ENCODE data around the gene SEMA3A.
"Not testable (repeated sequence)": the region's sequence is repeated elsewhere in the genome, so short reads cannot be mapped to it uniquely, and the experiment has no call there.

Gene SEMA3A

GRCh38 chr7:84070770-84071169 lies 123.8 kb downstream of the SEMA3A start:
- Histone ChIP-seq H3K27ac (ENCODE audit: low read length) (no peak overlapping the region), H3K9ac (ENCODE audit: low read length) (no peak overlapping the region), H3K4me3 (ENCODE audit: low read length) (no peak overlapping the region), H3K27me3 (ENCODE audit: low read depth, low read length) (no peaks in the 10 kb centered on the region), H4K20me1 (ENCODE audit: insufficient read depth, low read length) (no peaks in the 10 kb centered on the region), H3K4me1 (ENCODE audit: low read length) (no peaks in the 10 kb centered on the region), H3K79me2 (ENCODE audit: low read length) (no peaks in the 10 kb centered on the region), H2AFZ (ENCODE audit: low read depth, low read length) (no peak overlapping the region), H3K9me3 (ENCODE audit: insufficient read depth, low read length) (no peaks in the 10 kb centered on the region), H3K4me2 (ENCODE audit: low read length) (no peak overlapping the region), H3K36me3 (replicated peaks; ENCODE audit: low read depth, low read length) (no peaks in the 10 kb centered on the region)
- TF ChIP-seq EZH2phosphoT487 (IDR thresholded peaks at IDR 0.05; ENCODE audit: low read depth), result no peak
- TF ChIP-seq CTCF (IDR thresholded peaks at IDR 0.05; ENCODE audit: low read depth, low read length), result no peak

- no peak overlapping the region for H3K27ac ChIP-seq (ENCODE audit: low read length)
Observed at GRCh38 chr7:84069999-84070500, 124.5 kb downstream of the SEMA3A start.

GRCh38 chr7:84069033-84069432 lies 125.6 kb downstream of the SEMA3A start:
- Histone ChIP-seq H3K4me3 (ENCODE audit: low read length) (no peak overlapping the region), H3K9me3 (ENCODE audit: insufficient read depth, low read length) (no peaks in the 10 kb centered on the region), H4K20me1 (ENCODE audit: insufficient read depth, low read length) (no peaks in the 10 kb centered on the region), H3K79me2 (ENCODE audit: low read length) (no peaks in the 10 kb centered on the region), H2AFZ (ENCODE audit: low read depth, low read length) (no peak overlapping the region), H3K27ac (ENCODE audit: low read length) (no peak overlapping the region), H3K27me3 (ENCODE audit: low read depth, low read length) (no peaks in the 10 kb centered on the region), H3K9ac (ENCODE audit: low read length) (no peak overlapping the region), H3K4me2 (ENCODE audit: low read length) (no peak overlapping the region), H3K36me3 (replicated peaks; ENCODE audit: low read depth, low read length) (no peaks in the 10 kb centered on the region), H3K4me1 (ENCODE audit: low read length) (no peaks in the 10 kb centered on the region)
- TF ChIP-seq EZH2phosphoT487 (IDR thresholded peaks at IDR 0.05; ENCODE audit: low read depth), result no peak
- TF ChIP-seq CTCF (IDR thresholded peaks at IDR 0.05; ENCODE audit: low read depth, low read length), result no peak

More at GRCh38 chr7:84069999-84070500, 124.5 kb downstream of the SEMA3A start:
- no peaks in the 10 kb centered on the region for H3K9me3 ChIP-seq (ENCODE audit: insufficient read depth, low read length)
- no peaks in the 10 kb centered on the region for H3K36me3 ChIP-seq (replicated peaks; ENCODE audit: low read depth, low read length)
- no peak overlapping the region for H3K9ac ChIP-seq (ENCODE audit: low read length)
- H3K4me1 ChIP-seq (ENCODE audit: low read length), result no peaks in the 10 kb centered on the region
- no peaks in the 10 kb centered on the region for H3K27me3 ChIP-seq (ENCODE audit: low read depth, low read length)
- no peak overlapping the region for H2AFZ ChIP-seq (ENCODE audit: low read depth, low read length)
- H3K79me2 ChIP-seq (ENCODE audit: low read length), result no peaks in the 10 kb centered on the region
- TF ChIP-seq EZH2phosphoT487 (IDR thresholded peaks at IDR 0.05; ENCODE audit: low read depth) (no peak), CTCF (IDR thresholded peaks at IDR 0.05; ENCODE audit: low read depth, low read length) (no peak)
- no peak overlapping the region for H3K4me3 ChIP-seq (ENCODE audit: low read length)
- no peaks in the 10 kb centered on the region for H4K20me1 ChIP-seq (ENCODE audit: insufficient read depth, low read length)
- H3K4me2 ChIP-seq (ENCODE audit: low read length), result no peak overlapping the region

GRCh38 chr7:84062489-84062901 lies 132.1 kb downstream of the SEMA3A start:
- not testable (repeated sequence) for H3K4me2 ChIP-seq (ENCODE audit: low read length); H3K4me3 ChIP-seq (ENCODE audit: low read length); H3K9ac ChIP-seq (ENCODE audit: low read length); H3K27me3 ChIP-seq (ENCODE audit: low read depth, low read length); H3K27ac ChIP-seq (ENCODE audit: low read length); H3K9me3 ChIP-seq (ENCODE audit: insufficient read depth, low read length); H3K79me2 ChIP-seq (ENCODE audit: low read length); H4K20me1 ChIP-seq (ENCODE audit: insufficient read depth, low read length); H3K36me3 ChIP-seq (replicated peaks; ENCODE audit: low read depth, low read length); H3K4me1 ChIP-seq (ENCODE audit: low read length); H2AFZ ChIP-seq (ENCODE audit: low read depth, low read length)

Measured in OCI-LY3 (cell line).